ENCODE data around the gene CD4.

- TF ChIP-seq CTCF (IDR thresholded peaks at IDR 0.05) (no peak), ZFX (IDR thresholded peaks at IDR 0.05; ENCODE audit: borderline replicate concordance) (no peak)
Observed at GRCh38 chr12:6830999-6831398, 41.7 kb downstream of the CD4 start.
